NAMALWA (cell line): Measurements from ENCODE around the gene APOBEC3C.
"Not testable (repeated sequence)": the region's sequence is repeated elsewhere in the genome, so short reads cannot be mapped to it uniquely, and the experiment has no call there.

Experiments used
- DNase-seq: peaks from one replicate; pipeline ENCODE4 v3.0.0-alpha.2; 2015; ENCODE audit warnings: low spot score

APOBEC3C gene

GRCh38 chr22:39021552-39022250, 7.6 kb downstream of the APOBEC3C start:
- no peak for DNase-seq

- no peak for DNase-seq
These were observed 10.7 kb downstream of the APOBEC3C start for GRCh38 chr22:39024519-39025308.

GRCh38 chr22:39026509-39027150, 12.6 kb downstream of the APOBEC3C start:
- DNase-seq = no peak

GRCh38 chr22:39027717-39028116, 13.7 kb downstream of the APOBEC3C start:
- no peak for DNase-seq

GRCh38 chr22:39028281-39028680, 14.2 kb downstream of the APOBEC3C start:
- DNase-seq = no peak

GRCh38 chr22:39029227-39029626, 15.2 kb downstream of the APOBEC3C start:
- no peak for DNase-seq

- DNase-seq = no peak
These were observed 16.6 kb downstream of the APOBEC3C start for GRCh38 chr22:39030705-39031104.

- not testable (repeated sequence) for DNase-seq
These were observed 17.6 kb downstream of the APOBEC3C start for GRCh38 chr22:39031434-39032295.

- not testable (repeated sequence) for DNase-seq
These were observed 23.0 kb downstream of the APOBEC3C start for GRCh38 chr22:39037071-39037470.

GRCh38 chr22:39039306-39040126, 25.5 kb downstream of the APOBEC3C start:
- DNase-seq = peak; percentile 17

GRCh38 chr22:39040155-39040537, 26.1 kb downstream of the APOBEC3C start:
- DNase-seq = not testable (repeated sequence)

- DNase-seq = peak; percentile 33
These were observed 26.7 kb downstream of the APOBEC3C start, which contains the start of gene APOBEC3F for GRCh38 chr22:39040538-39041296. Gene APOBEC3F (plus strand): TSS chr22:39040864. CDS start chr22:39040961, 97 bp downstream.

GRCh38 chr22:39041908-39042307, 27.9 kb downstream of the APOBEC3C start:
- DNase-seq = no peak

GRCh38 chr22:39043063-39043462, 29.0 kb downstream of the APOBEC3C start:
- not testable (repeated sequence) for DNase-seq

- not testable (repeated sequence) for DNase-seq
These were observed 31.1 kb downstream of the APOBEC3C start for GRCh38 chr22:39045136-39045535.

GRCh38 chr22:39049486-39049885, 35.4 kb downstream of the APOBEC3C start:
- DNase-seq = not testable (repeated sequence)

- not testable (repeated sequence) for DNase-seq
These were observed 37.9 kb downstream of the APOBEC3C start for GRCh38 chr22:39051844-39052495.

- no peak for DNase-seq
These were observed 41.6 kb downstream of the APOBEC3C start for GRCh38 chr22:39055658-39056057.

- not testable (repeated sequence) for DNase-seq
These were observed 47.2 kb downstream of the APOBEC3C start for GRCh38 chr22:39061290-39061689.
